ENCODE data around the gene FLCN. TPM values are rescaled to one million over a fixed set of nuclear protein-coding genes. Genes with fewer than 3 reads are reported as not detected.

FLCN gene
- total RNA-seq, 1 donor from 2014 or later = 82.0 TPM

GRCh38 chr17:17225901-17226300 lies 11.1 kb downstream of the FLCN start:
- H3K4me1 ChIP-seq = no peaks in the 10 kb centered on the region
- H3K27me3 ChIP-seq = no peaks in the 10 kb centered on the region
- H3K27ac ChIP-seq = no peak overlapping the region
- no peaks in the 10 kb centered on the region for H3K9me3 ChIP-seq
- DNase-seq (ENCODE audit: extremely low spot score in 2 of 2) = no peak
- no peak overlapping the region for H3K4me3 ChIP-seq
- TF ChIP-seq POLR2A (IDR thresholded peaks at IDR 0.05) (no peak), CTCF (IDR thresholded peaks at IDR 0.05) (no peak), POLR2AphosphoS5 (IDR thresholded peaks at IDR 0.05; ENCODE audit: insufficient read depth in 1 of 2, low read depth in 1 of 2) (no peak)
- intact Hi-C loops (cut with DNase I) = no loop called here
- H3K36me3 ChIP-seq = peaks cover 0 to 97% of the 10 kb centered on the region in 2 donors

- Histone ChIP-seq H3K36me3 (peaks cover 0 to 96% of the 10 kb centered on the region in 2 donors), H3K27ac (no peak overlapping the region), H3K4me3 (no peak overlapping the region), H3K27me3 (no peaks in the 10 kb centered on the region), H3K4me1 (no peaks in the 10 kb centered on the region), H3K9me3 (no peaks in the 10 kb centered on the region)
- TF ChIP-seq CTCF (IDR thresholded peaks at IDR 0.05) (no peak), POLR2AphosphoS5 (IDR thresholded peaks at IDR 0.05; ENCODE audit: insufficient read depth in 1 of 2, low read depth in 1 of 2) (no peak), POLR2A (IDR thresholded peaks at IDR 0.05) (no peak)
- intact Hi-C loops (cut with DNase I) = no loop called here
- no peak for DNase-seq (ENCODE audit: extremely low spot score in 2 of 2)
Measured at GRCh38 chr17:17224137-17224536, 12.8 kb downstream of the FLCN start.

GRCh38 chr17:17223736-17224135 lies 13.2 kb downstream of the FLCN start:
- no peak for DNase-seq (ENCODE audit: extremely low spot score in 2 of 2)
- H3K4me1 ChIP-seq = no peaks in the 10 kb centered on the region
- H3K9me3 ChIP-seq = no peaks in the 10 kb centered on the region
- H3K4me3 ChIP-seq = no peak overlapping the region
- no peaks in the 10 kb centered on the region for H3K27me3 ChIP-seq
- H3K27ac ChIP-seq = no peak overlapping the region
- TF ChIP-seq CTCF (IDR thresholded peaks at IDR 0.05) (no peak), POLR2A (IDR thresholded peaks at IDR 0.05) (no peak), POLR2AphosphoS5 (IDR thresholded peaks at IDR 0.05; ENCODE audit: insufficient read depth in 1 of 2, low read depth in 1 of 2) (no peak)
- H3K36me3 ChIP-seq = peaks cover 0 to 96% of the 10 kb centered on the region in 2 donors
- intact Hi-C loops (cut with DNase I) = no loop called here

- no peak overlapping the region for H3K27ac ChIP-seq
- no peaks in the 10 kb centered on the region for H3K4me1 ChIP-seq
- peaks cover 0 to 95% of the 10 kb centered on the region in 2 donors for H3K36me3 ChIP-seq
- H3K4me3 ChIP-seq = no peak overlapping the region
- H3K9me3 ChIP-seq = no peaks in the 10 kb centered on the region
- H3K27me3 ChIP-seq = no peaks in the 10 kb centered on the region
- TF ChIP-seq CTCF (IDR thresholded peaks at IDR 0.05) = no peak
- TF ChIP-seq POLR2A (IDR thresholded peaks at IDR 0.05) = no peak
- no peak for TF ChIP-seq POLR2AphosphoS5 (IDR thresholded peaks at IDR 0.05; ENCODE audit: insufficient read depth in 1 of 2, low read depth in 1 of 2)
- intact Hi-C loops (cut with DNase I) = no loop called here
- DNase-seq (ENCODE audit: extremely low spot score in 2 of 2) = no peak
Measured at GRCh38 chr17:17221329-17221728, 15.6 kb downstream of the FLCN start.

GRCh38 chr17:17220529-17220928 lies 16.4 kb downstream of the FLCN start:
- H3K27me3 ChIP-seq = no peaks in the 10 kb centered on the region
- DNase-seq (ENCODE audit: extremely low spot score in 2 of 2) = no peak
- no peaks in the 10 kb centered on the region for H3K4me1 ChIP-seq
- no peaks in the 10 kb centered on the region for H3K9me3 ChIP-seq
- H3K27ac ChIP-seq = no peak overlapping the region
- peaks cover 0 to 95% of the 10 kb centered on the region in 2 donors for H3K36me3 ChIP-seq
- intact Hi-C loops (cut with DNase I) = no loop called here
- TF ChIP-seq CTCF (IDR thresholded peaks at IDR 0.05) = no peak
- TF ChIP-seq POLR2A (IDR thresholded peaks at IDR 0.05) = no peak
- TF ChIP-seq POLR2AphosphoS5 (IDR thresholded peaks at IDR 0.05; ENCODE audit: insufficient read depth in 1 of 2, low read depth in 1 of 2) = no peak
- no peak overlapping the region for H3K4me3 ChIP-seq

All from vagina (tissue), 2 donors.